ENCODE measurements around the gene ULK2.

DNA sequence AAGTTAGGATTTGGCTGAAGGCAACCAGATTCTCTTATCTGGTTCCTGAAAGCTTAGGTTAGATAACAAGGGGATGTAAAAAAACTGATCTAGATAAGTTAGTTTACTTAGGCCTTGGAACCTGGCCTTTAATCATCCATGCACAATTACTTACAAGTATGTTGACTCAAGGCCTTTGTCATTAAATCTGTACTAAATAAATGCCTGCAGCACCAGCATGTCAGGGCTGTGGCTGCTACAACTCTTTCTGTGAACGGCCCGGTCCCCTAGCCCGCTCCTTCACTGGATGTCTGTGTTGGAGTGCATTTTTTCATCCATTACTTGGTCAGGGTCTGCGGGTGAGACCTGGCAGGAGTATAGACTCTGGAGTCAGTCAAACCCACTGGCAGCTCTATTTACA, 71.3 kb downstream of the ULK2 start:
- TF ChIP-seq ETV6 (CRISPR knock-in tag; conservative IDR thresholded peaks at IDR 0.05) (no peak), KAT8 (CRISPR knock-in tag; IDR thresholded peaks at IDR 0.05) (no peak), MYC (CRISPR knock-in tag; IDR thresholded peaks at IDR 0.05; ENCODE audit: borderline replicate concordance) (no peak), ZEB1 (IDR thresholded peaks at IDR 0.05; ENCODE audit: insufficient replicate concordance, low read depth) (no peak), TAF1 (CRISPR knock-in tag; IDR thresholded peaks at IDR 0.05) (no peak), CENPX (CRISPR knock-in tag; IDR thresholded peaks at IDR 0.05) (no peak), MAFK (conservative IDR thresholded peaks at IDR 0.05 in 1 of 2, IDR thresholded peaks at IDR 0.05 in 1 of 2; ENCODE audit: low read length in 2 of 2) (no peak), ZFP90 (CRISPR knock-in tag; IDR thresholded peaks at IDR 0.05; ENCODE audit: borderline replicate concordance) (no peak), JUNB (CRISPR knock-in tag; IDR thresholded peaks at IDR 0.05; ENCODE audit: borderline replicate concordance) (no peak), ZNF563 (CRISPR knock-in tag; IDR thresholded peaks at IDR 0.05) (no peak), MYNN (CRISPR knock-in tag; IDR thresholded peaks at IDR 0.05; ENCODE audit: low read depth) (no peak)
- TF ChIP-seq, protein P1, sequence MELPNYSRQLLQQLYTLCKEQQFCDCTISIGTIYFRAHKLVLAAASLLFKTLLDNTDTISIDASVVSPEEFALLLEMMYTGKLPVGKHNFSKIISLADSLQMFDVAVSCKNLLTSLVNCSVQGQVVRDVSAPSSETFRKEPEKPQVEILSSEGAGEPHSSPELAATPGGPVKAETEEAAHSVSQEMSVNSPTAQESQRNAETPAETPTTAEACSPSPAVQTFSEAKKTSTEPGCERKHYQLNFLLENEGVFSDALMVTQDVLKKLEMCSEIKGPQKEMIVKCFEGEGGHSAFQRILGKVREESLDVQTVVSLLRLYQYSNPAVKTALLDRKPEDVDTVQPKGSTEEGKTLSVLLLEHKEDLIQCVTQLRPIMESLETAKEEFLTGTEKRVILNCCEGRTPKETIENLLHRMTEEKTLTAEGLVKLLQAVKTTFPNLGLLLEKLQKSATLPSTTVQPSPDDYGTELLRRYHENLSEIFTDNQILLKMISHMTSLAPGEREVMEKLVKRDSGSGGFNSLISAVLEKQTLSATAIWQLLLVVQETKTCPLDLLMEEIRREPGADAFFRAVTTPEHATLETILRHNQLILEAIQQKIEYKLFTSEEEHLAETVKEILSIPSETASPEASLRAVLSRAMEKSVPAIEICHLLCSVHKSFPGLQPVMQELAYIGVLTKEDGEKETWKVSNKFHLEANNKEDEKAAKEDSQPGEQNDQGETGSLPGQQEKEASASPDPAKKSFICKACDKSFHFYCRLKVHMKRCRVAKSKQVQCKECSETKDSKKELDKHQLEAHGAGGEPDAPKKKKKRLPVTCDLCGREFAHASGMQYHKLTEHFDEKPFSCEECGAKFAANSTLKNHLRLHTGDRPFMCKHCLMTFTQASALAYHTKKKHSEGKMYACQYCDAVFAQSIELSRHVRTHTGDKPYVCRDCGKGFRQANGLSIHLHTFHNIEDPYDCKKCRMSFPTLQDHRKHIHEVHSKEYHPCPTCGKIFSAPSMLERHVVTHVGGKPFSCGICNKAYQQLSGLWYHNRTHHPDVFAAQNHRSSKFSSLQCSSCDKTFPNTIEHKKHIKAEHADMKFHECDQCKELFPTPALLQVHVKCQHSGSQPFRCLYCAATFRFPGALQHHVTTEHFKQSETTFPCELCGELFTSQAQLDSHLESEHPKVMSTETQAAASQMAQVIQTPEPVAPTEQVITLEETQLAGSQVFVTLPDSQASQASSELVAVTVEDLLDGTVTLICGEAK (IDR thresholded peaks at IDR 0.05), result no peak
- TF ChIP-seq, protein P1 (CRISPR knock-in tag; IDR thresholded peaks at IDR 0.05), result no peak
- TF ChIP-seq, protein P2, sequence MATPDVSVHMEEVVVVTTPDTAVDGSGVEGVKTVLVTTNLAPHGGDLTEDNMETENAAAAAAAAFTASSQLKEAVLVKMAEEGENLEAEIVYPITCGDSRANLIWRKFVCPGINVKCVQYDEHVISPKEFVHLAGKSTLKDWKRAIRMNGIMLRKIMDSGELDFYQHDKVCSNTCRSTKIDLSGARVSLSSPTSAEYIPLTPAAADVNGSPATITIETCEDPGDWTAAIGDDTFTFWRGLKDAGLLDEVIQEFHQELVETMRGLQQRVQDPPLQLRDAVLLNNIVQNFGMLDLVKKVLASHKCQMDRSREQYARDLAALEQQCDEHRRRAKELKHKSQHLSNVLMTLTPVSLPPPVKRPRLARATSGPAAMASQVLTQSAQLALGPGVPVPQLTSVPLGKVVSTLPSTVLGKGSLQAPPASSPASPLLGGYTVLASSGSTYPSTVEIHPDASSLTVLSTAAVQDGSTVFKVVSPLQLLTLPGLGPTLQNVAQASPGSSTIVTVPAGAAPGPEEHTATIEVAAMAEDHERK (CRISPR knock-in tag; IDR thresholded peaks at IDR 0.05; ENCODE audit: low read depth), result no peak

Data from HepG2 (cell line).